Panc1 (cell line): ENCODE results near the gene TPRG1. TPM values are rescaled to one million over a fixed set of nuclear protein-coding genes. Genes with fewer than 3 reads are reported as not detected.

Experiments
- ATAC-seq: fragments of 200-7000 bp; cut with Tn5 transposase; 2 replicates; pipeline ENCODE4 v1.9.1; 2020; ENCODE audit warnings: mild to moderate bottlenecking, moderate library complexity
- BruUV-seq: library from RNA; stranded (reverse); fragments of 400-500 nt; replicated peaks from 2 replicates; lab custom pipeline; 2021; lab: Mats Ljungman, UMichigan
- CTCF ChIA-PET: fragments of 300-600 bp; sonication (Branson Sonifier 250); formaldehyde crosslinking; loops from one replicate; lab custom pipeline; 2022; ENCODE audit warnings: antibody characterized with exemption; lab: Charles Lee
- POLR2A ChIA-PET: fragments of 300-600 bp; sonication (Branson Sonifier 250); formaldehyde crosslinking; loops from one replicate; lab custom pipeline; 2022; ENCODE audit warnings: antibody characterized with exemption; lab: Charles Lee
- DNase-seq: peaks from one replicate; pipeline ENCODE4 v3.0.0-alpha.2; 2010; ENCODE audit warnings: low read depth, low spot score
- H3K27ac ChIP-seq: 2 replicates; pipeline ENCODE4 v1.5.1; 2011; ENCODE audit warnings: mild to moderate bottlenecking, low read length, inconsistent platforms
- H3K27me3 ChIP-seq: fragments of 200-500 bp; sonication (Bioruptor generic); 2 replicates; pipeline ENCODE4 v1.6.0; 2014; ENCODE audit warnings: low read length, inconsistent platforms; ENCODE audit not compliant: control insufficient read depth, insufficient read depth
- H3K36me3 ChIP-seq: fragments of 200-500 bp; sonication (Bioruptor generic); 2 replicates; pipeline ENCODE4 v1.5.1; 2014; ENCODE audit warnings: inconsistent platforms, mild to moderate bottlenecking, low read length, moderate library complexity; ENCODE audit not compliant: control insufficient read depth, insufficient read depth
- H3K4me1 ChIP-seq: 2 replicates; pipeline ENCODE4 v1.5.1; 2011; ENCODE audit warnings: inconsistent platforms, mild to moderate bottlenecking, low read length, moderate library complexity; ENCODE audit not compliant: control insufficient read depth, insufficient read depth
- H3K4me3 ChIP-seq, 2 experiments: 2 replicates each; pipeline ENCODE4 v1.5.1; 2011 to 2012; ENCODE audit warnings: low read depth in 2 of 2, low read length in 2 of 2, mild to moderate bottlenecking in 2 of 2, inconsistent platforms in 1 of 2, moderate library complexity in 1 of 2
- H3K9me3 ChIP-seq: fragments of 200-500 bp; sonication (Bioruptor generic); 2 replicates; pipeline ENCODE4 v1.5.1; 2014; ENCODE audit warnings: low read depth, mild to moderate bottlenecking, inconsistent platforms, low read length, moderate library complexity; ENCODE audit not compliant: control insufficient read depth, insufficient read depth
- POLR2AphosphoS5 ChIP-seq: IDR thresholded peaks from 2 replicates; pipeline ENCODE4 v1.6.1; 2012; ENCODE audit warnings: mild to moderate bottlenecking, low read depth, low read length, moderate library complexity
- REST ChIP-seq, 2 experiments: IDR thresholded peaks; 2 replicates each; pipeline ENCODE4 v1.6.1; 2011 to 2012; ENCODE audit warnings: low read depth in 2 of 2, control low read depth in 1 of 2, low read length in 1 of 2, mild to moderate bottlenecking in 1 of 2, moderate library complexity in 1 of 2; ENCODE audit not compliant: insufficient read depth in 1 of 2
- SIN3A ChIP-seq: IDR thresholded peaks from 2 replicates; pipeline ENCODE4 v1.6.1; 2012; ENCODE audit warnings: low read depth, mild to moderate bottlenecking, low read length, moderate library complexity, borderline replicate concordance; ENCODE audit not compliant: insufficient read depth
- TCF7L2 ChIP-seq: IDR thresholded peaks from 2 replicates; pipeline ENCODE4 v1.6.1; 2011; ENCODE audit warnings: mild to moderate bottlenecking, low read depth, low read length, inconsistent platforms
- in situ Hi-C: cut with HindIII; loops from 2 replicates; pipeline ENCODE4 v1.10.0; 2016; ENCODE audit warnings: low sequenced_read_pairs, low pct_unique_long_range_greater_than_20kb
- intact Hi-C: fragments of 100-400 bp; cut with micrococcal nuclease; formaldehyde crosslinking; loops from one replicate; pipeline ENCODE4 v1.10.0; 2022; ENCODE audit not compliant: unreplicated experiment
- total RNA-seq: library from RNA; stranded (reverse); gene quantifications from one replicate; pipeline ENCODE4 v1.2.1, GENCODE V29; 2021; ENCODE audit not compliant: unreplicated experiment
- TF ChIP-seq, protein P1 (sequence below): fragments of 450-650 bp; IDR thresholded peaks from 2 replicates; pipeline ENCODE4 v1.5.1; 2017; ENCODE audit warnings: mild to moderate bottlenecking

The TPRG1 gene
- total RNA-seq, 1 experiment from 2014 or later: not detected

DNA sequence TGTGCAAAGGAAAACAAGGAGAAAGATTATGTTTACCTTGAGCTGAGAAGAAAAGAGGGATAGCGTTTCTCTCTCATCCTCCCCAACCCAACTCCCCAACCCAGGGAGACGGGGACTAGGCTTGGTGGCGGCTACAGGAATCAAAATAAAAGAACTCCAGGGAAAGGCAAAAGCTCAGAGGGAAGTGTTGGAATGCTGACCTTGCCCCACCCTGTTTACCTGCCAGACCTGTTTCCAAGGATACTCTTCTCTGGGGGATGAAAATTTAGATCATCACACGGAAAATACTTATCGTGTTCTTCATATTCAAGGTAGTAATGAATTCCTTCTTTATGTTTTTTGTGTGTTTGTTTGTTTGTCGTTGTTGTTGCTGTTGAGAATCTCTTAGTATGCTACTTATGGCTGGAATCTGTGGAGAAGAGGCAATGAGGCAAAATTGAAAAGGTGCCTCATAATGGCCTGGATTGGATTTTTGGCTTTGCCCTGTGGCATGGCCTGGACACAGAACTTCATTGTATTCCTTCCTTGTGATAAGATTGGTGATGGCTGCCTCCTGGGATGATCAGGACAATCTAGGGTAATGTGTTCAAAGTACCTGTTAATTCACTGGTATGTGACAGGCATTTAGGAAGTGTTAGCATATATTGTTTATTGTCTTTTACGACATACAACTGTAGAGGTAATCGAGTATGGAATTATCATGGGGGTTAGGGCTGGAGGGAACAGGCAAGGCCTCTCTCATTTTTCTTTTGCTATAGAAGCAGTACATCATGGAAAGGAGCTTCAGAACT, 11.1 kb upstream of the TPRG1 start:
- POLR2A ChIA-PET: no interaction called here
- CTCF ChIA-PET: interaction anchor here (0.6 kb wide), 1 partner anchor 1320 kb away, joined by 5 read pairs; no protein-coding TSS in a partner anchor

GRCh38 chr3:189165092-189165612, 6.6 kb upstream of the TPRG1 start:
- in situ Hi-C loops: no loop called here
- ChIA-PET POLR2A (no interaction called here), CTCF (no interaction called here)
- no peak for ATAC-seq
- no peaks in the 10 kb centered on the region for H3K4me1 ChIP-seq
- TF ChIP-seq SIN3A (no peak), TCF7L2 (no peak), REST (IDR thresholded peaks at IDR 0.05; ENCODE audit: insufficient read depth in 1 of 2, low read depth in 2 of 2, low read length in 1 of 2) (no peak), POLR2AphosphoS5 (no peak)
- TF ChIP-seq, protein P1, sequence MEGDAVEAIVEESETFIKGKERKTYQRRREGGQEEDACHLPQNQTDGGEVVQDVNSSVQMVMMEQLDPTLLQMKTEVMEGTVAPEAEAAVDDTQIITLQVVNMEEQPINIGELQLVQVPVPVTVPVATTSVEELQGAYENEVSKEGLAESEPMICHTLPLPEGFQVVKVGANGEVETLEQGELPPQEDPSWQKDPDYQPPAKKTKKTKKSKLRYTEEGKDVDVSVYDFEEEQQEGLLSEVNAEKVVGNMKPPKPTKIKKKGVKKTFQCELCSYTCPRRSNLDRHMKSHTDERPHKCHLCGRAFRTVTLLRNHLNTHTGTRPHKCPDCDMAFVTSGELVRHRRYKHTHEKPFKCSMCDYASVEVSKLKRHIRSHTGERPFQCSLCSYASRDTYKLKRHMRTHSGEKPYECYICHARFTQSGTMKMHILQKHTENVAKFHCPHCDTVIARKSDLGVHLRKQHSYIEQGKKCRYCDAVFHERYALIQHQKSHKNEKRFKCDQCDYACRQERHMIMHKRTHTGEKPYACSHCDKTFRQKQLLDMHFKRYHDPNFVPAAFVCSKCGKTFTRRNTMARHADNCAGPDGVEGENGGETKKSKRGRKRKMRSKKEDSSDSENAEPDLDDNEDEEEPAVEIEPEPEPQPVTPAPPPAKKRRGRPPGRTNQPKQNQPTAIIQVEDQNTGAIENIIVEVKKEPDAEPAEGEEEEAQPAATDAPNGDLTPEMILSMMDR: no peak
- no peaks in the 10 kb centered on the region for H3K27me3 ChIP-seq
- H3K9me3 ChIP-seq: no peaks in the 10 kb centered on the region
- no peak overlapping the region for H3K4me3 ChIP-seq
- intact Hi-C loops: no loop called here
- H3K36me3 ChIP-seq: no peaks in the 10 kb centered on the region
- DNase-seq: no peak
- no TSS peak for BruUV-seq
- no peak overlapping the region for H3K27ac ChIP-seq

More for the DNA sequence above, 11.1 kb upstream of the TPRG1 start:
- Histone ChIP-seq H3K27me3 (no peaks in the 10 kb centered on the region), H3K9me3 (no peaks in the 10 kb centered on the region), H3K4me3 (no peak overlapping the region), H3K4me1 (no peaks in the 10 kb centered on the region), H3K36me3 (no peaks in the 10 kb centered on the region), H3K27ac (no peak overlapping the region)
- no TSS peak for BruUV-seq
- TF ChIP-seq, protein P1: no peak
- TF ChIP-seq SIN3A (no peak), POLR2AphosphoS5 (no peak), REST (IDR thresholded peaks at IDR 0.05; ENCODE audit: insufficient read depth in 1 of 2, low read depth in 2 of 2, low read length in 1 of 2) (no peak), TCF7L2 (no peak)
- ATAC-seq (no peak), DNase-seq (no peak)
- in situ Hi-C loops (no loop called here), intact Hi-C loops (no loop called here)
